ENCODE data around the gene ZNF354C. TPM values are rescaled to one million over a fixed set of nuclear protein-coding genes. Genes with fewer than 3 reads are reported as not detected.
A peak's percentile ranks its signal among the peaks of the same experiment; 100 is the strongest.
"Not testable (repeated sequence)": the region's sequence is repeated elsewhere in the genome, so short reads cannot be mapped to it uniquely, and the experiment has no call there.

Gene ZNF354C
- polyA plus RNA-seq (ENCODE audit: insufficient read length in 12 of 12), result 10 to 100 TPM in 6 of 12 donors, 1 to 10 TPM in 5, not detected in 1; 7.5 to 12.0 (median 10.4) TPM
- long read RNA-seq, donor 1, full-length matches to known transcripts, result 3 of 3 reads
- long read RNA-seq, donor 1, partial matches to known transcripts, result 0 of 3 reads
- long read RNA-seq, donor 1, other reads (novel, unspliced or antisense), result 0 of 3 reads
- long read RNA-seq, donor 2, full-length matches to known transcripts, result 7 of 7 reads
- long read RNA-seq, donor 2, partial matches to known transcripts, result 0 of 7 reads
- long read RNA-seq, donor 2, other reads (novel, unspliced or antisense), result 0 of 7 reads
- long read RNA-seq, donor 3, full-length matches to known transcripts, result 1 of 1 reads
- long read RNA-seq, donor 3, partial matches to known transcripts, result 0 of 1 reads
- long read RNA-seq, donor 3, other reads (novel, unspliced or antisense), result 0 of 1 reads
- long read RNA-seq, donor 4, full-length matches to known transcripts, result 1 of 1 reads
- long read RNA-seq, donor 4, partial matches to known transcripts, result 0 of 1 reads
- long read RNA-seq, donor 4, other reads (novel, unspliced or antisense), result 0 of 1 reads
- long read RNA-seq, donor 5, full-length matches to known transcripts, result 5 of 5 reads
- long read RNA-seq, donor 5, partial matches to known transcripts, result 0 of 5 reads
- long read RNA-seq, donor 5, other reads (novel, unspliced or antisense), result 0 of 5 reads
- long read RNA-seq, donor 6, full-length matches to known transcripts, result 2 of 2 reads
- long read RNA-seq, donor 6, partial matches to known transcripts, result 0 of 2 reads
- long read RNA-seq, donor 6, other reads (novel, unspliced or antisense), result 0 of 2 reads
- long read RNA-seq, donor 7, full-length matches to known transcripts, result 1 of 1 reads
- long read RNA-seq, donor 7, partial matches to known transcripts, result 0 of 1 reads
- long read RNA-seq, donor 7, other reads (novel, unspliced or antisense), result 0 of 1 reads
- long read RNA-seq, donor 8, result 0 reads
- long read RNA-seq, donor 9, full-length matches to known transcripts, result 2 of 2 reads
- long read RNA-seq, donor 9, partial matches to known transcripts, result 0 of 2 reads
- long read RNA-seq, donor 9, other reads (novel, unspliced or antisense), result 0 of 2 reads
- long read RNA-seq, donor 10, full-length matches to known transcripts, result 1 of 1 reads
- long read RNA-seq, donor 10, partial matches to known transcripts, result 0 of 1 reads
- long read RNA-seq, donor 10, other reads (novel, unspliced or antisense), result 0 of 1 reads
- long read RNA-seq, donor 11, full-length matches to known transcripts, result 4 of 4 reads
- long read RNA-seq, donor 11, partial matches to known transcripts, result 0 of 4 reads
- long read RNA-seq, donor 11, other reads (novel, unspliced or antisense), result 0 of 4 reads

DNA sequence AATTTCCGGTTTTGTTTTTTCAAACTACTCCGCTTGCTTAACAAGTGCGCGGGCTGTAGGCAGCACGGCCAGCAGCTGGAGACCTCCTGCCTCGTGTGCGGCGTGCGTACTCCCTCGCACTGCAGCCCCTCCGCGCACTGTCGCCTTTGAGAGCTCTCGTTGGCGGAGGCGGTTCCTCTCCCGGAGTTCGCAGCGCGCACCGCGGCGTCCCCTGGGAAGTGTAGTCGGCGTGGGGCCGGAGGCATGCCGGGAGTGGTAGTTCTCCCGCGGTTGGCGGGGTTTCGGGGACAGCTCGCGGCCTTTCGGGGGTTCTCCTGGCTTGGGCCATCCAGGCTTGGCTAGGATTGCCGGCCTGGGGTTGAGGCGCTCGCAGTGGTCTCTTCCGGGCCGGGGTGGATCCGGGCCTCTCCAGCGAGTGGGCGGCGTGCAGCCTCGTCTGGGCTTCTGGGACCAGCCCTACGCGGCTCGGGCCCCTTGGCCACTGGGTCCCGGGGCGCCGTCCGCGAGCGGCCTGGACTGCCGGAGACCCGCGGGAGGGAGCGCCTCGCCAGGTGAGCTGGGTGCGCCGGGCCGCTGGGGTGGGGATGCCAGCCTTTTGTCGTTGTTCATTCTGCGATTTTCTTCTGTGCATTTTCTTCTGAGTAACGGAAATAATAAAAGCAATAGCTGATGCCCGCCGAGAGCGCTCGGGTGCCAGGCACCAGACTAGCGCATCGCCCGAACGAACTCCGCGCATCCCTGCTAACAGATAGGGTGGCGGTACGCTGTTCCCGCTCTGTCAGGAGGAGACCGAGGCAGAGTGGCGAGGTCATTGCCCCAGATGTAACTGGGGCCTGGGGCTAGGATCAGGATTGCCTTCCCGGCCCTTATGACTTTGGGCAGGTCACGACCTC lies at the start of gene ZNF354C:
ZNF354C (plus strand) TSS at position 258 of the 893 bp plus-strand sequence. CDS start 1,696 bp downstream, outside the sequence.
- peak; percentile 95 for DNase-seq

DNA sequence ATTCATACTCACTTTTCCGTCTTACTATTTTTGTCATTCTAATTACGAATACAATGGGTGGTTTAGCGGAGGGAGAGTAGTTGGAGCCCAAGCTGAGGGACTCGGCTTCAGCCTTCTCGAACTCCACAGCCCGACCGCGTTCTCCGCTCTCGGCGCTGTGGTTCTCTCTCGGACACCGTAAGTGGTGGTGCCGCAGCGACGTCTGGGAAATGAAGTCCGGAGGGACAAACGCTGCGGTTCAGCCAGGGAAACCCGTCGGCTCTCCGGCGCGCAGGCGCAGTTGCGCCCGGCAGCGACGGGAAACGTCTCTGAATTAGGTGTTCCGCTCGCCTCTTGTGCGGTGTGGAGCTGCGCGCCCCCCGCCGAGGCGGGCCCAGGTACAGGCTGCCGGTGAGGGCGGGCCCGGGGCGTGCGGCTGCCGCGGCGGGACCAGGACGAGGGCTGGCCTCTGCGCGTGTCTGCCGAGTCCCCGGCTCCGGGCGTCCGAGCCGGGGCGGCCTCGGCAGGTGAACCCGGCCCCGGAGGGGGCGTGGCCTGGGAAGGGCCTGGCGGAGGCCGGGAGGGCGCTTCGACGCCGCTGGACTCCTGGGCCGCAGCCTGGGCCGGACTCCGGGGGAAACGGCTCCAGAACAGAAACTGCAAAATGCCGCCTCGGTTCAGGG lies 36.5 kb upstream of the ZNF354C start, which contains the start of gene ZNF879:
ZNF879 (plus strand) TSS at position 277 of the 662 bp plus-strand sequence. CDS start 1,201 bp downstream, outside the sequence.
- DNase-seq, result peak; percentile 97

DNA sequence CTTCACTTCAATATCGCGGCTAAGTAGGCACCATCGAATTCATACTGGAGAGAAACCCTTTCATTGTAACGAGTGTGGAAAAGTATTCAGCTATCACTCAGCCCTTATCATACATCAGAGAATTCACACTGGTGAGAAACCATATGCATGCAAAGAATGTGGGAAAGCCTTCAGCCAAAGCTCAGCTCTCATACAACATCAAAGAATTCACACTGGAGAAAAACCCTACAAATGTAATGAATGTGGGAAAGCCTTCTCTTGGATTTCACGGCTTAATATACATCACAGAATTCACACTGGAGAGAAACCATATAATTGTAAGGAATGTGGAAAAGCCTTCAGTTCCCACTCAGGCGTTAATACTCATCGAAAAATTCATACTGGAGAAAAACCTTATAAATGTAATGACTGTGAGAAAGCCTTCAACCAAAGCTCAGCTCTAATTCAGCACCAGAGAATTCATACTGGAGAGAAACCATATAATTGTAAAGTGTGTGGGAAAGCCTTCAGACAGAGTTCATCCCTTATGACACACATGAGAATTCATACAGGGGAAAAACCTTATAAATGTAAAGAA lies 27.1 kb upstream of the ZNF354C start:
- DNase-seq, result no peak

DNA sequence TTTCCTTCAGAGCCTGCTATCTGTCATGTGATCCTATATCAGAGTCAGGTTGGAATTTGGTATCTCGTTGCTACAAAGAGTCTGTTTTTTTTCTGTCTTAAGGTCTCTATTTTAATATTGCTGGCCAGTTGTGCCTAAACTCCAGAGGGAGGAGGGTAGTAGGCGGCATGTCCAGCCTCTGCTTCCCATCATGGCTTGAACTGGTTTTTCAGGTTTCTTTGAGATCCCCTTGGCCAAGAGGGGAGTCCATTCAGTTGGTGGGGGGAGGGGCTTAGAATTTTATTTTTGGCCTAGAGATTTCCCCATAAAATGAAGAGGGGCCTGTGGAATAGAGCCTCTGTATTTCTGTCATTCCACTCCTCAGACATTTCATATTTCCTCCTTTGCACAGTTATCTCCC lies 15.4 kb upstream of the ZNF354C start:
- no peak for DNase-seq

DNA sequence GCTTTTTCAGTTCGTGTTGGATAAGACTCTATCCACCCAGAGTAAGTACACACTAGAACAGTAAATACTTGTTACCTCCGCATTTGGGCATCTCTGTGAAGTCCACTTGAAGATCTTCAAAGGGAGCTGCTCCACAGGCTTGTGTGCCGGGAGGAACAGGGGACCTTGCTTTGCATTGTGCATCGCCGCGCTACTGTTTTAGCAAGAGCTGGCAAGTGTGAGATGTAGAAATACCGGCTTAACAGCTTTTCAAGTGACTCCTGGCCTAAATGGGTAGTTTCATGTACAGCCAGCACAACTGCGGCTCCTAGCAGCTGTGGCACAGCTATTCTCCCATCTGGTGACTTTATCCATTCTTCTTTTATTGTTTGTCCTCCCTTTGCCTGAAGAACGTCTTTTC lies 8.4 kb upstream of the ZNF354C start:
- no peak for DNase-seq

DNA sequence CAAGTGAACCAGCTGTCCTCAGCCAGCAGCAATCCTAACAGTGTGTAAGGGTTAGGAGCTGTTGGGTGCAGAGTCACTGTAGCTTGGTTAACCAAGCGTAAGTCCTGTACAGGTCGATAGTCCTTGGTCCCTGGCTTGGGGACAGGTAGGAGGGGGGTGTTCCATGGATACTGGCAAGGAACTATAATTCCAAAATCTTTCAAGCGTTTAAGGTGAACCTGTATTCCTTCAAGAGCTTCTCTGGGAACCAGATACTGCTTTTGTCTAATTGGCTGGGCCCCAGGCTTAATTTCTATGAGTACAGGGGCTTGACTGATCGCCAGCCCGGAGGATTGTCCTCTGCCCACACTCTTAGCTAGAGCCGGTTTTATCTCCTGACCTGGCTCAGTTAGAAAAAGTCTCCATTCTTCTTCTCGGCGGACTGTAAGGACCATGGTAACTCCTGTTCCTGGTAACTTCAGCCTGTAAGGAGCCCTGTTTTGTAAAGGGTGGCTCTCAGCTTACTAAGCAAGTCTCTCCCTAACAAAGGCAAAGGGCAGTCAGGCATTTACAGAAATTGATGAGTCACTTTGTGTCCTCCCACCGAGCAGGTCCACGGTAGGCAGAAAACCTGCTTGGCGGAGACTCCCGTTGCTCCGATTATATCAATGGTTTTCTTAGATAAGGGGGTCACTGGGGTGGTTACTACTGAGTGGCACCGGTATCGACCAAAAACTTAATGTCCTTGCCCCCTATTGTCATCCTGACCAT lies 6.0 kb upstream of the ZNF354C start:
- DNase-seq, result no peak

DNA sequence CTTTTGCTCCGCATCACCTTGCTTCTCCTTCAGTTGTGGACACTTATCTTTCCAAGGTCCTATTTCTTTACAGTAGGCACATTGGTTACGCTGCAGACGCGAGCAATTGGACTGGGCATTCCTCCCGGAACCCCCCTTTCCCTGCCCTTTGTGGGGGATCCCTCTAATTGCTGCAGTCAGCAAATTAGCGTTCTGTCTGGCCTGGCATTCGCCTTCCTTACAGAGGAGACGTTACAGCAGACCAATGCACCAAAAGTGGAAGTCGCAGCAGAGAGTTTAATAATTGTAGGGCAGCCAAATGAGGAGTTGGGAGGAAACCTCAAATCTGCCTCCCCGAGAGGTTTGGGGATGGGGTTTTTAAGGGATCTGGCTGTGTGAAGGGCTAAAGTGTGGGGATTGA lies 5.3 kb upstream of the ZNF354C start:
- DNase-seq, result no peak

DNA sequence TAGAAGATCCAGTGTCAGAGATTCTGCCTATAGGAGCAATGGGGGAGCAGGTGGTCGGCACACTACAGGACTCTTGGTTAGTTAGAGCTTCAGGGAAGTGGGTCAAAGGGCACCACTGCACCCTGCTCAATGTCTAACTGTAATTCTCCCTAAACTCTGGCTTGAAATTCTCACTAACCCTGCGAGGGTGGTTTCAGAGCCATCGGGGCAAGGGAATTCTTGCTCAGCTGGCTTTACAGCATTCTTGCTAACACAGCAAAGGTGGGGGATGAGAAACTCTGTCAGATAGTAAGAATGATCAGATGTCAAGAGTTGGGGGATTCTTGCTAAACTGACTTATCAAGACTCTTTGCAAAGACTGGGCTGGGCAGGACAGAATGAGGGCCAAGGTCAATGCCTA lies 4.7 kb upstream of the ZNF354C start:
- no peak for DNase-seq

DNA sequence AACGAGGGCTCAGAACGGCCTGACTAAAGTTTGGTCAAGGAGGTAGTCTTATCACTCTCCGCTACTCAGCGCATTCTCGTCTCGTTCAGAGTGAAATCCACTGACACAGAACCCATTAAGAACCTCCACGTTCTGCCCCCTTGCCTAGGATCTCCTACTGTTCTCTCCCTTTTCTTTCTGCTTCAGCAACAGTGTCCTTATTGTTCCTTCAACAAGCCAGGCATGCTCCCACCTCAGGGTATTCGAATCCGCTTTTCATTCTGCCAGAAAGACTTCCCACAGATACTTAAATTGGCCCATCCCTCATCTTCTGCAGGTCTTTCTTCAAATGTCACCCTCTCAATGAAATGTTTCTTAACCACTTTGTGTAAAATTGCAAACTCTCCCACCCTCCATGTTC lies 4.3 kb upstream of the ZNF354C start:
- no peak for DNase-seq

DNA sequence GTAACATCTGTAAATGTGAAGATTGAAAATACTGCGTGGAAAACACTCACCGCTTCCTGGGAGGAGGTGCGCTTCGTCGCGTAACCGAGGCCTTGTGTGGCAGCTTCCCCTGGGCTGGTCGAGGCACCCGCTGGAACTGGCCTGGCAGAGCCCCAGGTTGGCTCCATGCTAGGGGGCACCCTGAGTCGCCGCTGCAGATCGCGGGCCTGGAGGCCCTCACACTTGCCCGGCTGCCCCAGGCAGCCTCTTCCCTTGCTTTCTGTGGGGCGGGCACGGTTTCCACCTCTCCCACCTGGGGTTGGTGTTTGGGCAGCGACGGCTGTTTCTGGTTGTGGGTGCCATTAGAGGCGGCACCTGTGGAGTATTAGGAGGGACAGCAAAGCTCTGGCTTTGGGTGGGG lies 852 bp downstream of the ZNF354C start:
- no peak for DNase-seq

DNA sequence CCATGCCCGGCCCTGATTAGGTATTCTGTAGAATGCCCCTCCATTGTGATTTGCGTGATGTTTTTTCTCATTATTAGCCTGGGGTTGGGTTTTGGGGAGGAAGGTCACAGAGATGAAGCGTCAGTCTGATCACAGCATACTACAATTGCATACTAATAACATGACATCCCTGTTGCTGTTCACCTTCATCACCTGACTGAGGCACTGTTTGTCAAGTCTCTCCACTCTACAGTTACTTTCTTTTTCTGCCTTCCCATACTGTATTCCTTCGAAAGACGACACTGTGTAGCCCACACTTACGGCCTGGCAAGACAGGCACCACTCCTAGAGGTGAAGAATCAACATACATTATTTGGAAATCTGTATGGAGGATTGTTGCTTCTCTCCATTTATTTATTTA lies 5.5 kb downstream of the ZNF354C start:
- no peak for DNase-seq

DNA sequence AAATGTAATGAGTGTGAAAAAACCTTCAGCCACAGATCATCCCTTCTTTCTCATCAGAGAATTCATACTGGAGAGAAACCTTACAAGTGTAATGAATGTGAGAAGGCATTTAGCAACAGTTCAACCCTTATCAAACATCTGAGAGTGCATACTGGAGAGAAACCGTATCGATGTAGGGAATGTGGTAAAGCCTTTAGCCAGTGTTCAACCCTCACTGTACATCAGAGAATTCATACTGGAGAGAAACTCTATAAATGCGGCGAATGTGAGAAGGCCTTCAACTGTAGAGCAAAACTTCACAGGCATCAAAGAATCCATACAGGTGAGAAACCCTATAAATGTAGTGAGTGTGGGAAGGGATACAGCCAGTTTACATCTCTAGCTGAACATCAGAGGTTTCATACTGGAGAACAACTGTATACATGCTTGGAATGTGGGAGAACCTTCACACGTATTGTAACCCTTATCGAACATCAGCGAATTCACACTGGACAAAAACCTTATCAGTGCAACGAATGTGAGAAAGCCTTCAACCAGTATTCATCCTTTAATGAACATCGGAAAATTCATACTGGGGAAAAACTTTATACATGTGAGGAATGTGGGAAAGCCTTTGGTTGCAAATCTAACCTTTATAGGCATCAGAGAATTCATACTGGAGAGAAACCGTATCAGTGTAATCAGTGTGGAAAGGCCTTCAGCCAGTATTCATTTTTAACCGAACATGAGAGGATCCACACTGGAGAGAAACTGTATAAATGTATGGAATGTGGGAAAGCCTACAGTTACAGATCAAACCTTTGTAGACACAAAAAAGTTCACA lies 19.2 kb downstream of the ZNF354C start:
- DNase-seq, result no peak

DNA sequence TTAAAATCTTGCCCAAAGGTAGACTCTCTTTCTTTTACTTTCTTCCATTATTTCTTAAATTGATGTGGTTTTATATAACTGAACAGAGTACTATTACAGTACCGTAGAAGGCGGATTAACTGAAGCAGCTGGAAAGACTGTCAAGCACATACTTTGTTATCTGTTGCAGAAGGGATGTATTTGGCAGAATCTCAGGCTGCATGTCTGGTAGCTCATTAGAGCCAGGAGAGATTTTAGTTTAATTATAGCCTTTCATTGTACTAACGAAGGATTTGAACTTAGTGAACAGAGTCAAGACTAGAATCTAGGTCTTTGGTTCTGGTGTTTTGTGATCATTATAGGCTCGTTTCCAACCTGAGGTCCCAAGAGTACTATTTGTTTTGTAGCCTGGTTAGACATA lies 20.6 kb downstream of the ZNF354C start:
- DNase-seq, result no peak

DNA sequence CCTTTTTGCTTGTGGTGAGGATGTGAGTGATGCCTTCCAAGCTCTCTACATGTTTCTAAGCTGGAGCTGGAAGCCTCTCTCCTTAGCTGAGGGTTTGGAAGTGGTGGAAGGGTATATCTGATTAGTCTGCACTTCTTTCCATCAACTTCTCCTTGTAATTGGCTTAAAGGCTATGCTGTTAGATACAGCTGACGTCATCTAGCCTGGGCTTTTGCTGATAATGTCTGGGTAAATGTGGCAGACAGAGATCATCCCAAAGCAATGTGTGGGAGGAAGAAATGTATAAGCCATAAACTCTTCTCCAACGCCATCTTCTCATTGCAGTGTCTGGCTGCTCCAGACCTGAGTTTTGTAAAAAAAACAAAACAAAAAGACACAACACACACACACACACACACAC lies 29.3 kb downstream of the ZNF354C start:
- no peak for DNase-seq

DNA sequence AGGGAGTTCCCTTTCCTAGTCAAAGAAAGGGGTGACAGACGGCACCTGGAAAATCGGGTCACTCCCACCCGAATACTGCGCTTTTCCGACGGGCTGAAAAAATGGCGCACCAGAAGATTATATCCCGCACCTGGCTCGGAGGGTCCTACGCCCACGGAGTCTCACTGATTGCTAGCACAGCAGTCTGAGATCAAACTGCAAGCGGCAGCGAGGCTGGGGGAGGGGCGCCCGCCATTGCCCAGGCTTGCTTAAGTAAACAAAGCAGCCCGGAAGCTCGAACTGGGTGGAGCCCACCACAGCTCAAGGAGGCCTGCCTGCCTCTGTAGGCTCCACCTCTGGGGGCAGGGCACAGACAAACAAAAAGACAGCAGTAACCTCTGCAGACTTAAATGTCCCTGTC lies 41.1 kb downstream of the ZNF354C start:
- not testable (repeated sequence) for DNase-seq

DNA sequence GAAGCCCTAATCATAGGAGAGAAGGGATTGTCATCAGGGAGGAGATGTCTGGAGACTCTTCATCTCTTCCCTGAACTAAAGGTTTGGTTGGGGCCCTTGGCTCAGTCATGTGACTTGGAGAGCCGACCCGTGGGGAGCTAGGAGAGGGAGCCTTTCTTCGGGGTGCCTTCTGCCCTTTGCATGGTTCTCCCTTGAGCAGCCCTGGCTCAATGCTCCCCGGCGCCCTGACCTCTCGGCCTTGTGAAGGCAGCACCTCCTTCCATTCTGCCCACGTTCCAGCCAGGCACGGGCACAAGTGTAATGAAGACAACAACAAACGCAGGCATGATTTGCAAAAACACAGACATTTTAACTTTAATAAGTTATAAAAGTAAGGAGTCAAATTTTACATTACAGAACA lies 50.4 kb downstream of the ZNF354C start:
- no peak for DNase-seq

DNA sequence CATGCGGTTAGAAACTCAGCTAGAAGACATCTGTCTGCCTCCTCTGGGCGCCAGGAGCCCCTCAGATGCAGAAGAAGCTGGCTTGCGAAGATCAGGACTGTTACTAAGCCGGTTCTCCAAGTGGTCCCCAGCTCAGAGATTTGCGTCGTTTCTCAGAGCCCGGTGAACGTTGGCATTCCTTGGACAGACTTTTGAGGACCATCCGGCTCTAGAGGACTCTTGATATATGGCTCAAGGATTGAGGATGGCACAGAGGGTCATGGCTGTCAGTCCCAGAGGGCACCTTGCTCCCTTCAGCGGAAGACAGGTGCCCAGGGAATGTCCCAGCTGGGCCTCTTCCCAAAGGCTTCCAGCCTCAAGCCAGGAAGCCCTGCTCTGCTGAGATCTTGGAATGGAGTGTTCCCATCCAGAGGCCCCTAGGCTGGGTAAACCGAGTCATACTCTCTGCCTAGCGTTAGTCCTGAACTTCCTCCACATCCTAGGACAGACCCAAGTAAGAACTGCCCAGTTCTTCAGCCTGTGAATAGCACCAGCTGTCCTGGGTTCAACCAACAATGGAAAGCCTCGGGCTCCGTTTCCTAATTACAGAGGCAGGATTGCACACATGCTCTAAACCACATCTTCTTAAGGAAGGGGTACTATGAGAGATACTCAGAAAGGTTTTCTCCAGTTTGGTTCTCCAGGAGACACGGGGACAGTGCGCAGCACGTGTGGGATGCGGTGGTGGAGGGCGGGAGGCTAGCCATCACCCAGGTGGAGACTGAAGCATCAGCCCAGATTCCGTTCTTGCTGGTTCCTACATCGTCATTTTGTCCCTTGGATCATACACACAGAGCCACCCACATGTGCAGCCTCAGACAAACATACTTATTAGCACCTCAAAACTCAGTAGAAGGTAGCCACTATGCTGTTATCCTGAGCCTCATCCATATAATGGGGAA lies 51.4 kb downstream of the ZNF354C start:
- DNase-seq, result no peak

Measured in muscle of arm (tissue), 14 donors.